Mucosa of rectum (tissue), 2 donors: ENCODE results near the gene WDR19.

Source experiments
- H3K27ac ChIP-seq, 2 donors: one replicate each; pipeline ENCODE4 v1.7.0; 2013; ENCODE audit warnings: inconsistent platforms in 2 of 2, low read depth in 2 of 2, low read length in 2 of 2
- H3K27me3 ChIP-seq, 2 donors: one replicate each; pipeline ENCODE4 v1.7.0; 2013; ENCODE audit warnings: low read length in 2 of 2; ENCODE audit not compliant: control insufficient read depth in 2 of 2, insufficient read depth in 2 of 2
- H3K36me3 ChIP-seq, 2 donors: one replicate each; pipeline ENCODE4 v1.7.0; 2013; ENCODE audit warnings: low read length in 2 of 2; ENCODE audit not compliant: control insufficient read depth in 2 of 2, insufficient read depth in 2 of 2
- H3K4me1 ChIP-seq, 2 donors: one replicate each; pipeline ENCODE4 v1.7.0; 2013; ENCODE audit warnings: low read length in 2 of 2, mild to moderate bottlenecking in 1 of 2; ENCODE audit not compliant: control insufficient read depth in 2 of 2, insufficient read depth in 2 of 2
- H3K4me3 ChIP-seq, 2 donors: one replicate each; pipeline ENCODE4 v1.7.0; 2013; ENCODE audit warnings: low read length in 2 of 2
- H3K9ac ChIP-seq, 2 donors: one replicate each; pipeline ENCODE4 v1.7.0; 2013; ENCODE audit warnings: low read length in 2 of 2, low read depth in 1 of 2, mild to moderate bottlenecking in 1 of 2
- H3K9me3 ChIP-seq, 2 donors: one replicate each; pipeline ENCODE4 v1.7.0; 2013; ENCODE audit warnings: low read length in 2 of 2; ENCODE audit not compliant: control insufficient read depth in 2 of 2
- donor health status: healthy.
- donor health status: Normal muscosa, but diverticular disease.

Gene WDR19

DNA sequence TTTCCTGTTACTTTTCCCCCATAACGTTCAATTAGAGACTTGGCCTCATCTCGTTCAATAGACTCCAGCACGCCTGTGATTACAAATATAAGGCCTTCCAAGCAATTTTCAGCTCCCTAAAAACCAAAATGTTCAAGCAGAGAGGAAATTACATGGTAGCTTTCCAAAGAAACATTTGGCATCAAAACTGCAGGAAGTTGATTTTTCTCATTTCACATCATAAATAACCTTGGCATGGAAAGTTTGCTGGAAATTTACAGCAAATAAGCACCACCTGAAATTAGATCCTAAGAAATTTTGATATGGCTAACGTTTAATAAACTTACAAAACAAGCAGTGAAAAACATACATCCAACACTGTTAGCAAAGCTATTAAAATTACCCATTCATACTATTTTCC is 130.5 kb downstream of the WDR19 start:
- Histone ChIP-seq H3K4me3 (no peak overlapping the region), H3K27me3 (no peaks in the 10 kb centered on the region), H3K4me1 (no peaks in the 10 kb centered on the region), H3K36me3 (peaks cover 35 to 60% of the 10 kb centered on the region in 2 donors), H3K9ac (no peak overlapping the region), H3K27ac (no peak overlapping the region), H3K9me3 (no peaks in the 10 kb centered on the region)

DNA sequence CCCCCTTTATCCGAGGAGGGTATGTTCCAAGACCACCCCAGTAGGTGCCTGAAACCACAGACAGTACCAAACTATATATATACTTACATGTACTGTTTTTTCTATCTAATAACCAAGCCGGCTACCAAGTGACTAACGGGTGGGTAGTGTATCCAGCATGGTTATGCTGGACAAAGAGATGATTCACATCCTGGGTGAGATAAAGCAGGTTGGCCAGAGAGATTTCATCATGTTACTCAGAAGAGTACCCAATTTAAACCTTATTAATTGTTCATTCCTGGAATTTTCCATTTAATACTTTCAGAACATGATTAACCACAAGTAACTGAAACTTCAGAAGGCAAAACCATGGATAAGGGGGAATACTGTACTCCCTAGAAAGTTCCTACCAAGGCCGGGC is 137.3 kb downstream of the WDR19 start:
- H3K36me3 ChIP-seq: peaks cover 13 to 25% of the 10 kb centered on the region in 2 donors
- no peaks in the 10 kb centered on the region for H3K27me3 ChIP-seq
- no peak overlapping the region for H3K27ac ChIP-seq
- no peak overlapping the region for H3K4me3 ChIP-seq
- H3K4me1 ChIP-seq: no peaks in the 10 kb centered on the region
- no peak overlapping the region for H3K9ac ChIP-seq
- no peaks in the 10 kb centered on the region for H3K9me3 ChIP-seq

DNA sequence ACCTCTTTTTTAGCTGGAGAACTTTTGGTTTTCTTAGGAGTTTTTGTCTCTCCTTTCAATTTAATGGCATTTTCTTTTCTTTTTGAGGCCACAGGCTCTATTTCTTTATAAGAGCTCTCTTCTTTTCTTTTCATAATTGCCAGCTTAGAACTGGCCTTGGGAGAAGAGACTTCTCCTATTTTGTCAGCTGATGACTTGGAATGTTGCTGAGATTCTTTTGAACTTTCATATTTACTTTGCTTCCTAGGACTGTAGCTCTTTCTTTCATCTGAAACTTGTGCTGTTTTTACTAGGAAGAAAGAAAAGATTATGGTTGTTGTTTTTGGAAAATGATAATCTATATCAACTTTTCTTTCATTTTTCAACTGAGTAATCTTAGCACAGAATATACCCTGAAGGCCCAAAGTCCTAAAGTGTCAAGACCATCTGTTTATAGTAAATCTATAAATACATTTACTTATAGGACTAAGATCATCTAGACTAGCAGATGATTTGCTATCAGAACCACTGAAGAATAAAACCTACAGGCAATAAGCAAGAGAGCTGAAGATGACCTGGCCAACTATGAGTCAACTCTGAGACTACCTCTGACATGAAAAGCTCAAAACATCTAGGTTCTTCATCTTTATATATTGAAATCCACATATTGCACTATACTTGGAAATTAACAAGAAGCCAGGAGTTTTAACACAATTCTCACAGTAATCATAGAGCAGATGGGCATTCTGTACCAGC is 138.2 kb downstream of the WDR19 start:
- H3K27ac ChIP-seq: no peak overlapping the region
- no peaks in the 10 kb centered on the region for H3K9me3 ChIP-seq
- H3K27me3 ChIP-seq: no peaks in the 10 kb centered on the region
- H3K9ac ChIP-seq: no peak overlapping the region
- H3K4me1 ChIP-seq: no peaks in the 10 kb centered on the region
- no peak overlapping the region for H3K4me3 ChIP-seq
- peaks cover 13 to 19% of the 10 kb centered on the region in 2 donors for H3K36me3 ChIP-seq

DNA sequence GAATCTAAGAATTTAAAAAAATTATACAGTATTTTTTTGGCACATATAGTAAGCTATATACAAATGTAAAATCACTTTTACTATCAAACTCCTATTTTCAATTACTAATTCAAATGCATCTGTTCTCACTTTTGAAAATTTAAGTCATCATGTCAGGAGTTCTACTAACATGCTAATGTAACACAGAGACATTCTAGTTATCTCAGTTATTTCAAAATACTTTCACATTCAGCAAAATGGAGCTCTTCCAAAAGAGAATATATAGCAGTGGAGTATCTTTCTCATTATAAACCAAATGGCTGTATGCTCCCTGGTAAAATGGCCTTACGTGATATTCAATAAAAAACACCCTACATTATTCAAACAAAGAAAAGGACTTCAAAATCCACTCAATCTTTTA is 141.5 kb downstream of the WDR19 start:
- H3K36me3 ChIP-seq: peaks cover 12 to 17% of the 10 kb centered on the region in 2 donors
- no peak overlapping the region for H3K4me3 ChIP-seq
- no peaks in the 10 kb centered on the region for H3K9me3 ChIP-seq
- H3K9ac ChIP-seq: no peak overlapping the region
- H3K27ac ChIP-seq: no peak overlapping the region
- H3K27me3 ChIP-seq: no peaks in the 10 kb centered on the region
- no peaks in the 10 kb centered on the region for H3K4me1 ChIP-seq

DNA sequence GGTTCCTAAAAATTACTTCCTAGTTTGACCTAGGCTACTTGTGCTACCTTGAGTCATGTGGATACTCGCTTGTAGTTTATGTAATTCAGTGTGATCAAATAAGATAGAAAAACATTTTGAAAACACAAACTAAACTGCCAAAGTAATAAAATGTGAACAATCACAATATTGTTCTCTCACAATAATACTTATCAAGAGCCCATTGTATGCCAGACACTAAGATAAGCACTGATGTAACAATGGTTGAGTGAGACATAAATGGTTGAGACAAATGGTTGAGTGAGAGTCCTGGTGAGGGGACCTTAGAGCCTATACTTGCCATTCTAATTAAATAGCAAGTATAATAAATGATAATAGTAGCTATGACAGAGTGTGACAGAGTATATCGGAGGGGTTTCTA is 142.1 kb downstream of the WDR19 start:
- Histone ChIP-seq H3K27me3 (no peaks in the 10 kb centered on the region), H3K9ac (no peak overlapping the region), H3K4me1 (no peaks in the 10 kb centered on the region), H3K36me3 (peaks cover 7 to 15% of the 10 kb centered on the region in 2 donors), H3K9me3 (no peaks in the 10 kb centered on the region), H3K27ac (no peak overlapping the region), H3K4me3 (no peak overlapping the region)

DNA sequence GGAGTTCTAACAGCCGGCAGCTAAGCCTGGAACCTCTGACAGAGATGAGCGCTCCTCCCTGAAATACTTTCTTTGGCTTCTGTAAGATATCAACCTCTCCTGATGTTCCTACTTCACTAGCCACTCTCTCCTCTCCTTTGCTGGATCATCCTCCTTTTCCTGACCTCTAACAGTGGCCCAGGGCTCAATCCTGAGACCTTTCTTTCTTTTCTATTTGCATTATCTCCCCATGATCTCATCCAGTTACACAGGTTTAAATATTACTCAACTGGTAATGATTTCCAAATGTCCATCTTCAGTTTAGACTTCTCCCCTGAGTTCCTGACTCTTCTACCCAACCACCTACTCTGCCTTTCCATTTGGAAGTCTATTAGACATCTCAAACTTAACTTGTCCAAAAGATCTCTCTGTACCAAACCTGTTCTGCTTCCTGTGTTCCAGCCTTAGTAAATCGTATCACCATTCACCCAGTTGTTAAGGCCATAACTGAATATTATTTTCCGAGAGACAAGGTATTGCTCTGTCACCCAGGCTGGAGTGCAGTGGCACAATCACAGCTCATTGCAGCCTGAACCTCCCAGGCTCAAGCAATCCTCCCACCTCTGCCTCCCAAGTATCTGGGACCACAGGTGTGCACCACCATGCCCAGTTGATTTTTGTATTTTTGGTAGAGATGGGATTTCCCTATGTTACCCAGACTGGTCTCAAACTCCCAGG is 142.7 kb downstream of the WDR19 start:
- H3K36me3 ChIP-seq: peaks cover 3 to 11% of the 10 kb centered on the region in 2 donors

DNA sequence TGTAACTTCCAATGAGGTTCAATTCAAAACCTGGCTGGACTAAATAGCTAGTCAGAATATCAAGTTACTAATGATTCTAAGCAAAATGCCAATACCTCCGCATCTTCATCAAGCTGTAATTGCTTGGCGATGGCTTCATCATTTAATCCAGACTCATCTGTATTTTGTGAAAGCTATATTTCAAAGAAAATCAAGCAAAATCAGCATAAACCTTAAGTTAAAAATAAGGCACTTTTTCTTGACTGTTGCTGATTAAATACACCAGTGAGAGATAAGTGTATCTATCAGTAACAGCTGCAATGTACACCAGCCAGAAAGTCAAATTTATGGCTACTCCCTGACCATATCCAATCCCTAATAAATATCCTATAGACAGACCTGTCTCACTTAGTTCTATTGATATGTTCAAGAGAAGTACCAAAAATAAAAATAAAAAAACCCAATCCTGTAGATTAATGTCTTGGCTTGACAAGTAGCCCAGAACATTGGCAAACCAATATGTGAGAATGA is 144.2 kb downstream of the WDR19 start:
- Histone ChIP-seq H3K27ac (no peak overlapping the region), H3K4me3 (no peak overlapping the region), H3K4me1 (no peaks in the 10 kb centered on the region), H3K9me3 (no peaks in the 10 kb centered on the region), H3K9ac (no peak overlapping the region), H3K36me3 (peaks cover 3 to 7% of the 10 kb centered on the region in 2 donors), H3K27me3 (no peaks in the 10 kb centered on the region)

More for the DNA sequence above, 142.7 kb downstream of the WDR19 start:
- Histone ChIP-seq H3K9ac (no peak overlapping the region), H3K4me3 (no peak overlapping the region), H3K4me1 (no peaks in the 10 kb centered on the region), H3K27ac (no peak overlapping the region), H3K9me3 (no peaks in the 10 kb centered on the region), H3K27me3 (no peaks in the 10 kb centered on the region)

DNA sequence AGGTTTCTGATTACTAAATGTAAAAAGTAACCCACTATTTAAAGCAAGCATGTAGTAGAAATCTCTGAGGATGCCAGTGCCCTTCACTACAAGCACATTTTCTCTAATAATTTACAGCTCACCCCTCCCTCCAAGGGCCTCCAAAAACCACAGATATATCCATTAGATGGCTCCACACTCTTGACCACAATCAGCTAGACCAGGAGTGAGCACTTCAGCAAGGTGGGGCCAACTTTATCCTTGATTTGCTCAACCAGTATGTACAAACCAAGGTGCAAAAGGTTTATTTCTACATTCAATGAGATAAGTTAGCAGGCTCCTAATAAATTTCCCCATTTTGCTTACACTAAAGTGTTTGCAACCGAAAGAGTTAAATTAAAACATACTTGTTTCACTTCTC is 148.0 kb downstream of the WDR19 start:
- H3K9me3 ChIP-seq: no peaks in the 10 kb centered on the region
- no peak overlapping the region for H3K9ac ChIP-seq
- peaks cover 3 to 7% of the 10 kb centered on the region in 2 donors for H3K36me3 ChIP-seq
- H3K27me3 ChIP-seq: no peaks in the 10 kb centered on the region
- no peak overlapping the region for H3K27ac ChIP-seq
- no peak overlapping the region for H3K4me3 ChIP-seq
- H3K4me1 ChIP-seq: no peaks in the 10 kb centered on the region

DNA sequence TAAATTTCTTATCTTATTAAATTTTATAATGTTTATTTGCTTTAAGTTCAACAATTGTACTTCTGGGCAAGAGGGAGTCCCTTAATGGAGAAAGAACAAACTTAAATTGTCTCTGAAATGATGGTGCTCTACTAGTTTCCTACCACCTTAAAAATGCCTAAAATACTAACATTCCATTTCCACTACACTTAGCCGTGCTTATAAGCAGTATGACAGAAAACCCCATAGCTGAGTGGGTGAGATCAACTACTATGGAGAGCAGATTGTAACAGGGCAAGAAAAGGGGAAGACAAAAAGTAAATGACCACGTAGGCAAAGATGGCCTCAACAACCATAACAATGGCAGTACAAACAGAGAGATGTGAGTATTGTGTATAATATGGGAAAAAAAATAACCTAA is 148.9 kb downstream of the WDR19 start:
- H3K4me3 ChIP-seq: no peak overlapping the region
- H3K4me1 ChIP-seq: no peaks in the 10 kb centered on the region
- no peak overlapping the region for H3K27ac ChIP-seq
- H3K27me3 ChIP-seq: no peaks in the 10 kb centered on the region
- H3K36me3 ChIP-seq: peaks cover 3 to 7% of the 10 kb centered on the region in 2 donors
- H3K9me3 ChIP-seq: no peaks in the 10 kb centered on the region
- no peak overlapping the region for H3K9ac ChIP-seq
